ENCODE measurements around the gene TSHZ1. TPM values are rescaled to one million over a fixed set of nuclear protein-coding genes. Genes with fewer than 3 reads are reported as not detected.

TSHZ1 gene
- total RNA-seq, 1 experiment from 2014 or later: 2.7 TPM

Other genes with a start within 250 kb of the TSHZ1 start
- gene PTGR3, start 1.7 kb upstream of the TSHZ1 start, total RNA-seq (2014; rRNA removed; shearing (Covaris generic)): 7.6 and 7.9 TPM in 2 replicates
- not detected in 2 replicates for gene SMIM21, start 216.9 kb downstream of the TSHZ1 start, total RNA-seq (2014; rRNA removed; shearing (Covaris generic))

Measured in A172 (cell line).